Endothelial cell of umbilical vein (primary cell): ENCODE measurements around the gene ZFR2. TPM values are rescaled to one million over a fixed set of nuclear protein-coding genes. Genes with fewer than 3 reads are reported as not detected.

Source experiments
- BruUV-seq: library from RNA; stranded (reverse); fragments of 400-500 nt; replicated peaks from 2 replicates; lab custom pipeline; 2021; lab: Mats Ljungman, UMichigan
- CTCF ChIA-PET: fragments of 300-600, 350-600 bp; sonication (Branson Sonifier 250); formaldehyde crosslinking; loops from one replicate; lab custom pipeline; 2021; ENCODE audit warnings: antibody characterized with exemption, inconsistent platforms; lab: Charles Lee
- POLR2A ChIA-PET: fragments of 300-600, 350-600 bp; sonication (Branson Sonifier 250); formaldehyde crosslinking; loops from one replicate; lab custom pipeline; 2021; ENCODE audit warnings: antibody characterized with exemption, inconsistent platforms; lab: Charles Lee
- DNase-seq: peaks from one replicate; pipeline ENCODE4 v3.0.0-alpha.2; 2011; ENCODE audit warnings: low read depth, low spot score
- FAIRE-seq: peaks from 2 replicates; lab custom pipeline; 2011; peaks lifted over from hg19 to GRCh38; lab: Jason Lieb, UNC
- H2AFZ ChIP-seq: 2 replicates; pipeline ENCODE4 v1.6.0; 2012; ENCODE audit warnings: low read depth, low read length, control low read depth, inconsistent platforms
- H3K27ac ChIP-seq: 2 replicates; pipeline ENCODE4 v1.5.1; 2011; ENCODE audit warnings: low read depth, mild to moderate bottlenecking, control low read depth, low read length, moderate library complexity; ENCODE audit not compliant: insufficient read depth
- H3K27me3 ChIP-seq, 2 experiments: 2 replicates each; pipeline versions ENCODE4 v1.6.0 to v1.6.1; 2011; ENCODE audit warnings: low read length in 2 of 2, mixed read lengths in 1 of 2; ENCODE audit not compliant: control insufficient read depth in 2 of 2, insufficient read depth in 2 of 2
- H3K36me3 ChIP-seq, 2 experiments: 2 replicates in 1 of 2; 3 replicates in 1 of 2; pipeline ENCODE4 v1.5.1; 2011; ENCODE audit warnings: low read length in 2 of 2, mild to moderate bottlenecking in 1 of 2, moderate library complexity in 1 of 2; ENCODE audit not compliant: control insufficient read depth in 2 of 2, insufficient read depth in 2 of 2; ENCODE audit errors: extremely low read depth in 1 of 2
- H3K4me1 ChIP-seq: 3 replicates; pipeline ENCODE4 v1.5.1; 2011; ENCODE audit warnings: mild to moderate bottlenecking, low read length; ENCODE audit not compliant: control insufficient read depth, insufficient read depth; ENCODE audit errors: extremely low read depth
- H3K4me2 ChIP-seq: 2 replicates; pipeline ENCODE4 v1.6.1; 2011; ENCODE audit warnings: low read length, control low read depth, mixed read lengths; ENCODE audit not compliant: insufficient read depth
- H3K4me3 ChIP-seq, 3 experiments: fragments of 200-600 bp in 1 of 3; sonication (generic), shearing (Covaris generic) in 1 of 3; replicated peaks in 1 of 3; 2 replicates each; pipeline ENCODE4 v1.5.1; 2011 to 2016; ENCODE audit warnings: control low read depth in 3 of 3, low read length in 3 of 3, mild to moderate bottlenecking in 2 of 3, inconsistent platforms in 1 of 3, low read depth in 1 of 3, moderate library complexity in 1 of 3; ENCODE audit not compliant: insufficient read depth in 1 of 3
- H3K79me2 ChIP-seq: 2 replicates; pipeline ENCODE4 v1.6.0; 2012; ENCODE audit warnings: low read length, inconsistent platforms; ENCODE audit not compliant: control insufficient read depth, insufficient read depth
- H3K9ac ChIP-seq: replicated peaks from 2 replicates; pipeline ENCODE3; 2011; ENCODE audit warnings: low read length, control low read depth; ENCODE audit not compliant: insufficient read depth; ENCODE audit errors: extremely low read depth
- H3K9me1 ChIP-seq: replicated peaks from 3 replicates; pipeline ENCODE4 v1.6.0; 2011; ENCODE audit warnings: mild to moderate bottlenecking, low read length; ENCODE audit not compliant: control insufficient read depth, insufficient read depth; ENCODE audit errors: extremely low read depth
- H3K9me3 ChIP-seq: replicated peaks from 2 replicates; pipeline ENCODE4 v1.5.1; 2012; ENCODE audit warnings: low read length, inconsistent platforms; ENCODE audit not compliant: control insufficient read depth, insufficient read depth
- H4K20me1 ChIP-seq: replicated peaks from 2 replicates; pipeline ENCODE3; 2011; ENCODE audit warnings: mild to moderate bottlenecking, low read length; ENCODE audit not compliant: control insufficient read depth, insufficient read depth; ENCODE audit errors: extremely low read depth
- EZH2 ChIP-seq: IDR thresholded peaks from 2 replicates; pipeline ENCODE4 v1.6.1; 2012; ENCODE audit warnings: borderline replicate concordance, low read depth, mild to moderate bottlenecking, moderate library complexity, low read length, inconsistent platforms; ENCODE audit not compliant: severe bottlenecking
- FOS ChIP-seq: IDR thresholded peaks from 2 replicates; pipeline ENCODE4 v1.6.1; 2011; ENCODE audit warnings: mild to moderate bottlenecking, low read length, moderate library complexity, borderline replicate concordance; ENCODE audit not compliant: insufficient read depth
- GATA2 ChIP-seq: IDR thresholded peaks from 2 replicates; pipeline ENCODE4 v1.7.0; 2011; ENCODE audit warnings: low read depth, mild to moderate bottlenecking, moderate library complexity, mixed read lengths, low read length; ENCODE audit not compliant: insufficient read length, insufficient read depth
- JUN ChIP-seq: IDR thresholded peaks from 2 replicates; pipeline ENCODE4 v1.6.1; 2011; ENCODE audit warnings: borderline replicate concordance, low read depth; ENCODE audit not compliant: insufficient read length, insufficient read depth
- MYC ChIP-seq: IDR thresholded peaks from one replicate; pipeline ENCODE4 v1.6.1; 2011; ENCODE audit warnings: mild to moderate bottlenecking, low read depth, low read length
- POLR2A ChIP-seq: IDR thresholded peaks from 2 replicates; pipeline ENCODE4 v1.6.1; 2012; ENCODE audit warnings: low read depth, mild to moderate bottlenecking, control low read depth, low read length
- POLR2AphosphoS5 ChIP-seq: IDR thresholded peaks from 2 replicates; pipeline ENCODE4 v1.6.1; 2012; ENCODE audit warnings: low read depth, mild to moderate bottlenecking, control low read depth, low read length, moderate library complexity; ENCODE audit not compliant: insufficient read depth
- dilution Hi-C: fragments of 300-500 bp; cut with MboI; formaldehyde crosslinking; loops from one replicate; pipeline ENCODE4 v1.15.0; 2019; ENCODE audit warnings: low sequenced_read_pairs; ENCODE audit not compliant: extremely low pct_ligation_motif_present
- intact Hi-C: fragments of 100-400 bp; cut with micrococcal nuclease; formaldehyde crosslinking; loops from one replicate; pipeline ENCODE4 v1.10.0; 2022
- polyA plus RNA-seq, 4 experiments: library from polyadenylated mRNA; depleted of rRNA in 3 of 4; stranded (reverse) in 3 of 4; unstranded in 1 of 4; fragments of >200 nt; gene quantifications; 2 replicates each; pipeline versions ENCODE4 v1.2.1 to v1.2.3, GENCODE V29; 2011 to 2012; ENCODE audit warnings: missing spikeins in 1 of 4
- total RNA-seq: library from RNA; stranded (reverse); gene quantifications from 2 replicates; pipeline ENCODE4 v1.2.3, GENCODE V29; 2021
- TF ChIP-seq, protein P1 (sequence below): IDR thresholded peaks from 2 replicates; pipeline ENCODE4 v1.6.1; 2011; ENCODE audit not compliant: insufficient read depth, insufficient read length
- TF ChIP-seq, protein P2 (sequence below), 2 donors: IDR thresholded peaks; 1 replicate in 1 of 2; 2 replicates in 1 of 2; pipeline ENCODE4 v1.5.1; 2011; ENCODE audit warnings: low read length in 2 of 2, mild to moderate bottlenecking in 2 of 2, moderate library complexity in 2 of 2, control low read depth in 1 of 2, inconsistent platforms in 1 of 2, low read depth in 1 of 2; ENCODE audit not compliant: insufficient read depth in 1 of 2; ENCODE audit errors: extremely low read depth in 1 of 2

ZFR2 gene
- total and polyA plus RNA-seq, 2 donors (not counting 3 experiments of a cell fraction or from before 2014, with no cell fraction given), result not detected

DNA sequence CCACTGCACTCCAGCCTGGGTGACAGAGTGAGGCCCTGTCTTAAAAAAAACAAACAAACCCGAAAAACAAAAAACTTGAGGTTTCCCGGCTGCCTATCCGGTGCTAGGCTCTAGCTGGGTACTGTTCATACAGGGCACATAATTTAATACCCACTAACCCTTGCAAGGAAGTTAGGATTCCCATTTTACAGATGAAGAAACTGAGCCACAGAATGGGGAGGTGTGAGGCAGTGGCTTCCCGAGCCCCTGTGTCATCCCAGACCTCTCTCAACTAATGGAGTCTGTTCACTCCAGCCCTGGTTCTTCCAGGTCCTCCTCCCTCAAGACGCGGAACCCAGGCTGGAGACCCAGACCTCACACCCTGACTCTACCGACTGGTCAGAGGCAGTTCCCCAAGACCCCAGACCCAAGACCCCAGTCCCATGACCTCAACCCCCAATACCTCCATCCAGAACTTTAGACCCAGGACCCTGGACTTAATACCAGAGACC, 107.9 kb downstream of the ZFR2 start:
- no peak for FAIRE-seq
- H2AFZ ChIP-seq, result peak overlapping the region; percentile 78
- peaks cover 11% of the 10 kb centered on the region for H3K4me1 ChIP-seq
- peak overlapping the region; percentile 59 for H3K27ac ChIP-seq
- peak overlapping the region; percentile 59 for H3K4me2 ChIP-seq
- H3K79me2 ChIP-seq, result peaks cover 23% of the 10 kb centered on the region
- ChIA-PET CTCF (interaction anchor here (3.6 kb wide), 1 partner anchor 61 kb away, joined by 19 read pairs; no protein-coding TSS in a partner anchor), POLR2A (no interaction called here)
- peak overlapping the region; percentile 93 for H3K9ac ChIP-seq
- BruUV-seq, result no TSS peak
- no peak for DNase-seq
- H4K20me1 ChIP-seq, result no peaks in the 10 kb centered on the region
- dilution Hi-C loops (no loop called here), intact Hi-C loops (no loop called here)
- H3K4me3 ChIP-seq, result peak overlapping the region; percentile 64 to 93 (median 83)
- H3K36me3 ChIP-seq, result peaks cover 0 to 5% of the 10 kb centered on the region in 2 experiments
- TF ChIP-seq EZH2, result no peak
- TF ChIP-seq JUN, result no peak
- TF ChIP-seq, protein P1, sequence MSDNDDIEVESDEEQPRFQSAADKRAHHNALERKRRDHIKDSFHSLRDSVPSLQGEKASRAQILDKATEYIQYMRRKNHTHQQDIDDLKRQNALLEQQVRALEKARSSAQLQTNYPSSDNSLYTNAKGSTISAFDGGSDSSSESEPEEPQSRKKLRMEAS, result no peak
- TF ChIP-seq MYC, result no peak
- TF ChIP-seq, protein P2, sequence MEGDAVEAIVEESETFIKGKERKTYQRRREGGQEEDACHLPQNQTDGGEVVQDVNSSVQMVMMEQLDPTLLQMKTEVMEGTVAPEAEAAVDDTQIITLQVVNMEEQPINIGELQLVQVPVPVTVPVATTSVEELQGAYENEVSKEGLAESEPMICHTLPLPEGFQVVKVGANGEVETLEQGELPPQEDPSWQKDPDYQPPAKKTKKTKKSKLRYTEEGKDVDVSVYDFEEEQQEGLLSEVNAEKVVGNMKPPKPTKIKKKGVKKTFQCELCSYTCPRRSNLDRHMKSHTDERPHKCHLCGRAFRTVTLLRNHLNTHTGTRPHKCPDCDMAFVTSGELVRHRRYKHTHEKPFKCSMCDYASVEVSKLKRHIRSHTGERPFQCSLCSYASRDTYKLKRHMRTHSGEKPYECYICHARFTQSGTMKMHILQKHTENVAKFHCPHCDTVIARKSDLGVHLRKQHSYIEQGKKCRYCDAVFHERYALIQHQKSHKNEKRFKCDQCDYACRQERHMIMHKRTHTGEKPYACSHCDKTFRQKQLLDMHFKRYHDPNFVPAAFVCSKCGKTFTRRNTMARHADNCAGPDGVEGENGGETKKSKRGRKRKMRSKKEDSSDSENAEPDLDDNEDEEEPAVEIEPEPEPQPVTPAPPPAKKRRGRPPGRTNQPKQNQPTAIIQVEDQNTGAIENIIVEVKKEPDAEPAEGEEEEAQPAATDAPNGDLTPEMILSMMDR (IDR thresholded peaks at IDR 0.05; ENCODE audit: extremely low read depth in 1 of 2, insufficient read depth in 1 of 2, low read depth in 1 of 2, low read length in 2 of 2), result no peak
- no peak for TF ChIP-seq POLR2A
- no peak for TF ChIP-seq GATA2
- no peak for TF ChIP-seq FOS
- no peak for TF ChIP-seq POLR2AphosphoS5
- no peaks in the 10 kb centered on the region for H3K9me1 ChIP-seq
- no peaks in the 10 kb centered on the region for H3K9me3 ChIP-seq
- no peaks in the 10 kb centered on the region for H3K27me3 ChIP-seq
